ENCODE data around the gene ASB4.

GRCh38 chr7:95547361-95548348 is 61.9 kb downstream of the ASB4 start:
- TF ChIP-seq CTCF (IDR thresholded peaks at IDR 0.05 in 4 of 5, conservative IDR thresholded peaks at IDR 0.05 in 1 of 5) (no peak), POLR2A (IDR thresholded peaks at IDR 0.05) (no peak)
